ENCODE results near the gene CHN1. TPM values are rescaled to one million over a fixed set of nuclear protein-coding genes. Genes with fewer than 3 reads are reported as not detected.

CHN1 gene
- polyA plus RNA-seq, 1 donor (not counting 4 experiments of a cell fraction or from before 2014, with no cell fraction given), result 2.3 TPM

- Histone ChIP-seq H3K4me1 (ENCODE audit: control insufficient read depth, extremely low read depth, insufficient read depth, low read length) (no peaks in the 10 kb centered on the region), H3K4me3 (ENCODE audit: control insufficient read depth in 2 of 3, extremely low read depth in 1 of 3, insufficient read depth in 2 of 3, low read depth in 1 of 3, low read length in 3 of 3) (no peak overlapping the region), H3K36me3 (ENCODE audit: control insufficient read depth in 2 of 2, extremely low read depth in 1 of 2, insufficient read depth in 2 of 2, low read length in 2 of 2) (no peaks in the 10 kb centered on the region), H3K9me3 (ENCODE audit: control insufficient read depth, low read depth, low read length) (no peaks in the 10 kb centered on the region), H3K9ac (ENCODE audit: control insufficient read depth, extremely low read depth, insufficient read depth, low read length) (no peak overlapping the region), H3K4me2 (ENCODE audit: control insufficient read depth, extremely low read depth, insufficient read depth, low read depth, low read length) (no peak overlapping the region), H4K20me1 (ENCODE audit: control insufficient read depth, extremely low read depth, insufficient read depth, low read length) (no peaks in the 10 kb centered on the region), H3K79me2 (ENCODE audit: control insufficient read depth, insufficient read depth, low read length) (no peaks in the 10 kb centered on the region), H2AFZ (ENCODE audit: control insufficient read depth, low read length) (no peak overlapping the region), H3K27ac (ENCODE audit: control insufficient read depth, insufficient read depth, low read length) (no peak overlapping the region), H3K9me1 (ENCODE audit: control insufficient read depth, extremely low read depth, insufficient read depth, low read length) (no peaks in the 10 kb centered on the region), H3K27me3 (ENCODE audit: control insufficient read depth, extremely low read depth, insufficient read depth, low read length) (no peaks in the 10 kb centered on the region)
- DNase-seq (ENCODE audit: low read depth, low spot score) (no peak), FAIRE-seq (no peak)
- dilution Hi-C loops (cut with MboI; ENCODE audit: extremely low pct_ligation_motif_present, low sequenced_read_pairs), result no loop called here
- no peak for TF ChIP-seq EZH2 (IDR thresholded peaks at IDR 0.05; ENCODE audit: low read length)
- no peak for TF ChIP-seq CTCF (optimal IDR thresholded peaks at IDR 0.05 in 1 of 3, IDR thresholded peaks at IDR 0.05 in 1 of 3, conservative IDR thresholded peaks at IDR 0.05 in 1 of 3; ENCODE audit: extremely low read depth in 1 of 3, insufficient read depth in 2 of 3, low read length in 3 of 3)
Observed at GRCh38 chr2:174789001-174789400, 216.2 kb downstream of the CHN1 start.

- no peak overlapping the region for H3K9ac ChIP-seq (ENCODE audit: control insufficient read depth, extremely low read depth, insufficient read depth, low read length)
Observed at GRCh38 chr2:174788291-174788929, 216.8 kb downstream of the CHN1 start.

More at GRCh38 chr2:174788291-174788929, 216.8 kb downstream of the CHN1 start:
- Histone ChIP-seq H3K27ac (ENCODE audit: control insufficient read depth, insufficient read depth, low read length) (no peak overlapping the region), H3K4me3 (ENCODE audit: control insufficient read depth in 2 of 3, extremely low read depth in 1 of 3, insufficient read depth in 2 of 3, low read depth in 1 of 3, low read length in 3 of 3) (no peak overlapping the region), H3K36me3 (ENCODE audit: control insufficient read depth in 2 of 2, extremely low read depth in 1 of 2, insufficient read depth in 2 of 2, low read length in 2 of 2) (no peaks in the 10 kb centered on the region), H3K9me3 (ENCODE audit: control insufficient read depth, low read depth, low read length) (no peaks in the 10 kb centered on the region), H3K27me3 (ENCODE audit: control insufficient read depth, extremely low read depth, insufficient read depth, low read length) (no peaks in the 10 kb centered on the region), H3K4me2 (ENCODE audit: control insufficient read depth, extremely low read depth, insufficient read depth, low read depth, low read length) (no peak overlapping the region), H3K4me1 (ENCODE audit: control insufficient read depth, extremely low read depth, insufficient read depth, low read length) (no peaks in the 10 kb centered on the region), H3K79me2 (ENCODE audit: control insufficient read depth, insufficient read depth, low read length) (no peaks in the 10 kb centered on the region), H4K20me1 (ENCODE audit: control insufficient read depth, extremely low read depth, insufficient read depth, low read length) (no peaks in the 10 kb centered on the region), H3K9me1 (ENCODE audit: control insufficient read depth, extremely low read depth, insufficient read depth, low read length) (no peaks in the 10 kb centered on the region), H2AFZ (ENCODE audit: control insufficient read depth, low read length) (no peak overlapping the region)
- no peak for TF ChIP-seq CTCF (optimal IDR thresholded peaks at IDR 0.05 in 1 of 3, IDR thresholded peaks at IDR 0.05 in 1 of 3, conservative IDR thresholded peaks at IDR 0.05 in 1 of 3; ENCODE audit: extremely low read depth in 1 of 3, insufficient read depth in 2 of 3, low read length in 3 of 3)
- TF ChIP-seq EZH2 (IDR thresholded peaks at IDR 0.05; ENCODE audit: low read length), result no peak
- FAIRE-seq, result no peak
- dilution Hi-C loops (cut with MboI; ENCODE audit: extremely low pct_ligation_motif_present, low sequenced_read_pairs), result no loop called here
- no peak for DNase-seq (ENCODE audit: low read depth, low spot score)
